ENCODE data around the gene SUN2. TPM values are rescaled to one million over a fixed set of nuclear protein-coding genes. Genes with fewer than 3 reads are reported as not detected.

The SUN2 gene
- total RNA-seq, 2 experiments from 2014 or later = 101 to 107 TPM

DNA sequence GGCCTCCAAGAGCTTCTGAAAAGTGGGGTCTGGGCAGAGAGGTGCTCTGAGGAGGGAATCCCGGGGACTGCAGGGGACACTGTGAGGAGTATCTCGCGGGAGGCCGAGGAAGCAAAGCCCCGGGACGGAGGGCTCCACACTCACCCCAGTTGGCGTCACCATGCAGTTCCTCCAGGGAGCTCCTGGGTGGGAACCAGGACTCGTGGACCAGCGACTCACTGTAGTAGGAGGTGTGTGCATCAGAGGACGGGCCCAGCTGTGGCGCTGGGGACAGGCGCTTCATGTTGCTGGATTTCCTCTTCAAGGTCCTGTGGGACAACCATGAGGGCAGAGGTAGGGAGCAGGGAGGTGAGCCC, 4.8 kb downstream of the SUN2 start:
- CTCF ChIA-PET = interaction anchor here (0.8 to 5.7 kb wide), 5 partner anchors 8 to 18 kb away, joined by 3 to 39 read pairs (median 9); no protein-coding TSS in a partner anchor
- intact Hi-C loops (cut with micrococcal nuclease) = loop anchor here (10.0 kb wide), 1 partner anchor 46 kb away; the partner anchor contains the start of genes GTPBP1 and JOSD1
- POLR2A ChIA-PET = interaction anchor here (1.8 to 40.0 kb wide), 3 partner anchors 27 to 120 kb away, joined by 6 to 905 read pairs (median 6); partner anchors contain the start of genes GTPBP1 and TOMM22

DNA sequence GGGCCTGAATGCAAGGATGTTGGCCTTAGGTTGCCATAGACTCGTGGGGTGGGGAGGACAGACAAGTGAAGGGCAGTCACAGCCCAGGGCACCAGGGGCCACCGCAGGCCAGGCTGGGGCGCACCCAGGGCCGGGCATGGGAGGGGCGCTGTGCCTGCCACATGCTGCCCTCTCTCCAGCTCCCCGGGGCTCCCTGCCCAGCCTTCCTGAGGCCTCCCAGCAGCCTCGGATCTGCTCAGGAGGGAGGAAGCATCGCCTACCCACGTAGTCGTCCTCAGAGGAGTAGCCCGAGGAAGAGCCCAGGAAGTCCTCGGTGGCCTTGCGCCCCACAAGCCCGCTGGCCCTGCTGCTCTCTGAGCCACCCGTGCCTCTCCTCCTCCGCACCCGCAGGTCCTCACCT, 5.2 kb downstream of the SUN2 start:
- intact Hi-C loops (cut with micrococcal nuclease) = loop anchor here (10.0 kb wide), 1 partner anchor 46 kb away; the partner anchor contains the start of genes GTPBP1 and JOSD1
- CTCF ChIA-PET = interaction anchor here (0.8 to 5.7 kb wide), 5 partner anchors 8 to 18 kb away, joined by 3 to 39 read pairs (median 9); no protein-coding TSS in a partner anchor
- DNase-seq (no peak), ATAC-seq (no peak)
- Mint-ChIP-seq H3K4me3 (peak overlapping the region; percentile 80), H3K27ac (peak overlapping the region; percentile 99), H3K9me3 (no peaks in the 10 kb centered on the region), H3K4me1 (ENCODE audit: low read depth) (peaks cover 52% of the 10 kb centered on the region), H3K36me3 (ENCODE audit: low read depth) (peaks cover 70% of the 10 kb centered on the region), H3K27me3 (no peaks in the 10 kb centered on the region)
- TF ChIP-seq, protein P1, sequence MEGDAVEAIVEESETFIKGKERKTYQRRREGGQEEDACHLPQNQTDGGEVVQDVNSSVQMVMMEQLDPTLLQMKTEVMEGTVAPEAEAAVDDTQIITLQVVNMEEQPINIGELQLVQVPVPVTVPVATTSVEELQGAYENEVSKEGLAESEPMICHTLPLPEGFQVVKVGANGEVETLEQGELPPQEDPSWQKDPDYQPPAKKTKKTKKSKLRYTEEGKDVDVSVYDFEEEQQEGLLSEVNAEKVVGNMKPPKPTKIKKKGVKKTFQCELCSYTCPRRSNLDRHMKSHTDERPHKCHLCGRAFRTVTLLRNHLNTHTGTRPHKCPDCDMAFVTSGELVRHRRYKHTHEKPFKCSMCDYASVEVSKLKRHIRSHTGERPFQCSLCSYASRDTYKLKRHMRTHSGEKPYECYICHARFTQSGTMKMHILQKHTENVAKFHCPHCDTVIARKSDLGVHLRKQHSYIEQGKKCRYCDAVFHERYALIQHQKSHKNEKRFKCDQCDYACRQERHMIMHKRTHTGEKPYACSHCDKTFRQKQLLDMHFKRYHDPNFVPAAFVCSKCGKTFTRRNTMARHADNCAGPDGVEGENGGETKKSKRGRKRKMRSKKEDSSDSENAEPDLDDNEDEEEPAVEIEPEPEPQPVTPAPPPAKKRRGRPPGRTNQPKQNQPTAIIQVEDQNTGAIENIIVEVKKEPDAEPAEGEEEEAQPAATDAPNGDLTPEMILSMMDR (IDR thresholded peaks at IDR 0.05) = no peak
- POLR2A ChIA-PET = interaction anchor here (1.9 to 40.0 kb wide), 2 partner anchors 27 to 121 kb away, joined by 6 to 905 read pairs; partner anchors contain the start of gene GTPBP1

More for the DNA sequence above, 4.8 kb downstream of the SUN2 start:
- H3K4me1 Mint-ChIP-seq (ENCODE audit: low read depth) = peaks cover 52% of the 10 kb centered on the region
- H3K27me3 Mint-ChIP-seq = no peaks in the 10 kb centered on the region
- DNase-seq (no peak), ATAC-seq (no peak)
- peaks cover 66% of the 10 kb centered on the region for H3K36me3 Mint-ChIP-seq (ENCODE audit: low read depth)
- TF ChIP-seq, protein P1 (IDR thresholded peaks at IDR 0.05) = no peak
- peak overlapping the region; percentile 80 for H3K4me3 Mint-ChIP-seq
- peak overlapping the region; percentile 99 for H3K27ac Mint-ChIP-seq
- H3K9me3 Mint-ChIP-seq = no peaks in the 10 kb centered on the region

DNA sequence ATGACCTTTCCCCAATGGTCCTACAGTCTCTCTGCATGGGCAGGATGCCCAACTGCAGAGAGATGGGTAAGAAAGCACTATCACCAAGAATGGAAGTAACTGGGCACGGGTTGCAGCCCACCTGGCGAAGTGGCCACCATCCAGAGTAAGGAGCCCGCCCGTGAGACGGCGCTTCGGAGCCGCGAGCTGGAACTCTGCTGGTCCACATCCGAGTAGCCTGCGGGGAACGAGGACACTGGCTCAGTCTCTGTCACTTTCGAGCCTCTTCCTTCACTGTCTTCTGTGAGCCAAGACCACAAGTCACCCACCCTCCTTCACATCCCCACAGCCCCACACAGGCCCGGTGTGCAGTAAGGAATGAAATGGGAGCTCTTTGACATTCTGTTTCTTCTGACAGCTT, 5.7 kb downstream of the SUN2 start:
- Mint-ChIP-seq H3K4me3 (peak overlapping the region; percentile 80), H3K4me1 (ENCODE audit: low read depth) (peaks cover 54% of the 10 kb centered on the region), H3K27me3 (no peaks in the 10 kb centered on the region), H3K27ac (peak overlapping the region; percentile 83), H3K9me3 (no peaks in the 10 kb centered on the region), H3K36me3 (ENCODE audit: low read depth) (peaks cover 76% of the 10 kb centered on the region)
- CTCF ChIA-PET = interaction anchor here (2.3 to 5.7 kb wide), 3 partner anchors 16 to 19 kb away, joined by 9 to 39 read pairs (median 10); no protein-coding TSS in a partner anchor
- ATAC-seq (no peak), DNase-seq (no peak)
- POLR2A ChIA-PET = interaction anchor here (1.9 to 40.0 kb wide), 2 partner anchors 26 to 121 kb away, joined by 6 to 905 read pairs; partner anchors contain the start of gene GTPBP1
- TF ChIP-seq, protein P1 (IDR thresholded peaks at IDR 0.05) = no peak
- intact Hi-C loops (cut with micrococcal nuclease) = loop anchor here (10.0 kb wide), 1 partner anchor 45 kb away; the partner anchor contains the start of genes GTPBP1 and JOSD1

DNA sequence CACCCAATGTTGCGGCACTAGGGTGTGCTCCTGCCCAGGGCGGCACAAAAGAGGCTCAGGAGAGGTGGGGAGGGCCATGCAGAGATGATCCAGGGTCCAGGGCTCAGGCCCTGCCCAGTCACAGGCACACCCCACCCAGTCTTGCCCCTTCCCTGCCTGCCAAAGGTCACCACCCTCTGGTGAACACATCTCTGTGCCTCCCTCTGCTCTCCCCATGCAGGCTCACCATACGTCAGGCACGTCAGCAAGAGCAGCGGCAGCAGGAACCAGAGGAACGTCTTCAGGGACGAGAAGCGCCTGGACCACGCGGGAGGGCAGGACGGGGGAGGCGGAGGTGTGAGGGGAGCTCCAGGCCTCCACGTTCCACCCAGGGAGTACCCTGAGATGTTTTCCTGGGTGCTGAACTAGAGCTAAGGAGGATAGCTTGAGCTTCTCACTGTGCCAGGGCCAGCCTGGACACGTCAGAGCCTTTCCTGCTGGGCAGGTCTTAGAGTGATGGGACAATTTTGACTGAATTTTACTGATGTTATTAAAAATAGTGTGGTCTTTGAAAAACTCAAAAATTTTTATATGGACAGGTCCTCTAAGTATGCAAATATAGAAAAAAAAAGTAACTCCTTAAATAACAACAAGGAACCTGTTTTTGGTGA, 7.2 kb downstream of the SUN2 start:
- intact Hi-C loops (cut with micrococcal nuclease) = no loop called here
- CTCF ChIA-PET = interaction anchor here (1.4 to 4.5 kb wide), 3 partner anchors 15 to 24 kb away, joined by 4 to 33 read pairs (median 15); no protein-coding TSS in a partner anchor
- no peak for ATAC-seq
- peak overlapping the region; percentile 83 for H3K27ac Mint-ChIP-seq
- no peak for DNase-seq
- peaks cover 78% of the 10 kb centered on the region for H3K36me3 Mint-ChIP-seq (ENCODE audit: low read depth)
- H3K9me3 Mint-ChIP-seq = no peaks in the 10 kb centered on the region
- H3K27me3 Mint-ChIP-seq = no peaks in the 10 kb centered on the region
- H3K4me1 Mint-ChIP-seq (ENCODE audit: low read depth) = peaks cover 55% of the 10 kb centered on the region
- H3K4me3 Mint-ChIP-seq = no peak overlapping the region
- POLR2A ChIA-PET = interaction anchor here (0.6 to 40.0 kb wide), 2 partner anchors 25 to 1580 kb away, joined by 3 to 905 read pairs; partner anchors contain the start of gene GTPBP1
- TF ChIP-seq, protein P1 (IDR thresholded peaks at IDR 0.05) = no peak

Data from activated CD8-positive, alpha-beta T cell treated with anti-CD3 and anti-CD28 coated beads for 36 hours (primary cell).